ENCODE results near the gene DALRD3.

The DALRD3 gene

DNA sequence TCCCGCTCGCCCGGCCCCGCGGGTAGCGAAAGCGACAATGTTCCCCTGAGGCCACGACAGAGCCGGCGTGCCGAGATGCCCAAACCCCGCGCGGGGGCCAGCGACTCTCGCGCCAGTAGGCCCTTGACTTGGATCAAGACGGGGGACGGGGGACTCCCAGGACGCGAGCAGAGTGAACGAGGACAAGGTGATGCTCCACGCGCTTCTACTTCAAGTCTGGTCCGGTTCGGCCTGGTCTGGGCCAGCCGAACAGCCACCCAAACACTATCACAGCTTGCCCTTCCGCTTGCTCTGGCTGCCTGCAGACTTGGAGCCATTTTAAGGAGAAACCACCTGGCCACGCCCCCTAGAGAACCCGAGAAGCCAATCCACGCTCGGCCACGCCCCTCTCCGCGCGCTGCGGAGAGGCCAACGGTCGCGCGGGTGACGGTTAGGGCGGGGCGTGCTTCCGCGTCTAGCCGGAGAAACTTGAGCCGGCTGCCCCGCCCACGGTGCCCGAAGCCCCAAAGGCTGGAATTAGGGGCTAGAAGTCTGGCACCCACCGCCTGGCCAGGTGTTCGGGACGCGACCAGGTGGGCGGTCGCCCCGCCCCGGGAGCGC, 2.9 kb upstream of the DALRD3 start:
- TF ChIP-seq, protein P1, sequence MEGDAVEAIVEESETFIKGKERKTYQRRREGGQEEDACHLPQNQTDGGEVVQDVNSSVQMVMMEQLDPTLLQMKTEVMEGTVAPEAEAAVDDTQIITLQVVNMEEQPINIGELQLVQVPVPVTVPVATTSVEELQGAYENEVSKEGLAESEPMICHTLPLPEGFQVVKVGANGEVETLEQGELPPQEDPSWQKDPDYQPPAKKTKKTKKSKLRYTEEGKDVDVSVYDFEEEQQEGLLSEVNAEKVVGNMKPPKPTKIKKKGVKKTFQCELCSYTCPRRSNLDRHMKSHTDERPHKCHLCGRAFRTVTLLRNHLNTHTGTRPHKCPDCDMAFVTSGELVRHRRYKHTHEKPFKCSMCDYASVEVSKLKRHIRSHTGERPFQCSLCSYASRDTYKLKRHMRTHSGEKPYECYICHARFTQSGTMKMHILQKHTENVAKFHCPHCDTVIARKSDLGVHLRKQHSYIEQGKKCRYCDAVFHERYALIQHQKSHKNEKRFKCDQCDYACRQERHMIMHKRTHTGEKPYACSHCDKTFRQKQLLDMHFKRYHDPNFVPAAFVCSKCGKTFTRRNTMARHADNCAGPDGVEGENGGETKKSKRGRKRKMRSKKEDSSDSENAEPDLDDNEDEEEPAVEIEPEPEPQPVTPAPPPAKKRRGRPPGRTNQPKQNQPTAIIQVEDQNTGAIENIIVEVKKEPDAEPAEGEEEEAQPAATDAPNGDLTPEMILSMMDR (conservative IDR thresholded peaks at IDR 0.05): no peak
- peak; percentile 92 for TF ChIP-seq ZFX (IDR thresholded peaks at IDR 0.05)

DNA sequence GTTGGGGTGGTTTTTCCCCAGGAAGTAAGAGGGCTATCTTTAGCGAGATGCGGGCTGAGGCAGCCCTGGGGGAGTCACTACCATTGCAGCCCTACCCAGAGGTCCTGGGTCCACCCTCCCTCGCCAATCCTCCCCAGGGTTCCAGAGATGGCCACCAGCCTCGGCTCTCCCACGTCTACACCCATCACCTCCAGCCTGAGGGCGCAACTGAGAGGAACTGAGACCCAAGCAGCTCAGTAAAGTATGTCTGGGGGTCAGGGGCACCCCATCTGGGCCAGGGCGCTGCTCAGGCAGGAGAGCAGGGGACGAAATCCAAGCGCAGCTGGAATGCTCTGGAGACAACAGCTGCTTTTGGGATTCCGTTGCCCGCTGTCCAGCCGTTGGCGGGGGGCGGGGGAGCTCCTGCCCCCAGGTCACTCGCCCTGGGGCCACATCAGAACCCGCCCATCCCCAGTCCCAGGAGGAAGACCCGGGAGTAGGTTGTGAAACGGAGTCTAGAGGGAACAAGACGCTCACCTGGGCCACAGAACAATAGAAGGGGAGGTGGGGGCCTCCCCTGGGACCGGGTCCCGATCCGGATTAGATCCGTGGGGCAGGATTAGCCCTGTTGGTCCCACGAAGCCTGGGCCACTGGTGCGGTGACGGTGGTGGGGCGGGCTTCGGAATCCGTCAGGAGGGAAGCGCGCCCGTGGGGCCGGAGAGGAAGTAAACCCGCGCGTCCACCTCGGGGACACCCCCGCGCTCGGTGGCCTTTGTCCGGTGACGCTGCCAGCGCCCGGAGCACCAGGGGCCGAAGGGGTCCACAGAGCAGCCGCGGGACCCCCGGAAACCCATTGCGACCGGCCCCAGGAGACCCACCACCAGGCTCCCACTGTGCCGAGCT, 2.2 kb upstream of the DALRD3 start:
- H3K27ac ChIP-seq: peak overlapping the region; percentile 98
- TF ChIP-seq ZFX (IDR thresholded peaks at IDR 0.05): no peak
- TF ChIP-seq, protein P1 (conservative IDR thresholded peaks at IDR 0.05): no peak

More for the DNA sequence above, 2.9 kb upstream of the DALRD3 start:
- H3K27ac ChIP-seq: peak overlapping the region; percentile 98

DNA sequence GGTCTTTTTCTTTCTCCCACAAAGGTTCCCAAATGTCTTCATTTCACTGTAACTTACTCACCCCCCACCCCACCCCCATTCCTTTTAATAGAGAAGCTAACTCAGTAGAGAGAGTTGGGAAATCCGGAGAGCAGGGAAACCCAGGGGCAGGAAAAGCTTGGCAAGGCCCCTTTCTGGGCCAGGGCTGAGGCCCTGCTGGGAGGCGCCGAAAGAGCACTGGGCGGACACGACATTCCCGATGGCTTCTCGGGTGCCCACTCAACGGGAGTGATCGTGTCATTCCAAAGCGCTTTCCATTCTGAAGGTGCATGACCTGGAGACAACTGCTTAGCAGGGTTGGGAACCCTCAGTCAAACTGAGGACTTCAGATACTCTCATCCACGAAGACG, 1.6 kb upstream of the DALRD3 start:
- TF ChIP-seq ZFX (IDR thresholded peaks at IDR 0.05): no peak
- TF ChIP-seq, protein P1 (conservative IDR thresholded peaks at IDR 0.05): no peak
- H3K27ac ChIP-seq: peak overlapping the region; percentile 98

DNA sequence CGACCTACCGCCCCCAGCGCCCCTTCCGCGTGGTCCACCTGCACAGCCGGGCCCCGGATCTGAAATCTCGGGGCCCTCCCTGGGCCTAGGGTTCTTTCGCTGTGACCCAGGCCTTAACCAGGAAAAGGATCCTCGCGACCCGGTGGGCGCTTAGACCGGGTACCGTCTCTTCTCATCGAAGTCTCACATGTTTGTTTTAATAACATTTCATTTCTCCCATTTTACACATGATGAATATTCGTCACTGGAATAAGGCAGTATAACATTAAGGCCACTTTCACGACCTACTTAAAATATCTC, 277 bp upstream of the DALRD3 start:
- peak overlapping the region; percentile 98 for H3K27ac ChIP-seq
- TF ChIP-seq, protein P1 (conservative IDR thresholded peaks at IDR 0.05): no peak
- TF ChIP-seq ZFX (IDR thresholded peaks at IDR 0.05): 0 out of 2 replicates have a peak, but pooled peaks have one; percentile 43

DNA sequence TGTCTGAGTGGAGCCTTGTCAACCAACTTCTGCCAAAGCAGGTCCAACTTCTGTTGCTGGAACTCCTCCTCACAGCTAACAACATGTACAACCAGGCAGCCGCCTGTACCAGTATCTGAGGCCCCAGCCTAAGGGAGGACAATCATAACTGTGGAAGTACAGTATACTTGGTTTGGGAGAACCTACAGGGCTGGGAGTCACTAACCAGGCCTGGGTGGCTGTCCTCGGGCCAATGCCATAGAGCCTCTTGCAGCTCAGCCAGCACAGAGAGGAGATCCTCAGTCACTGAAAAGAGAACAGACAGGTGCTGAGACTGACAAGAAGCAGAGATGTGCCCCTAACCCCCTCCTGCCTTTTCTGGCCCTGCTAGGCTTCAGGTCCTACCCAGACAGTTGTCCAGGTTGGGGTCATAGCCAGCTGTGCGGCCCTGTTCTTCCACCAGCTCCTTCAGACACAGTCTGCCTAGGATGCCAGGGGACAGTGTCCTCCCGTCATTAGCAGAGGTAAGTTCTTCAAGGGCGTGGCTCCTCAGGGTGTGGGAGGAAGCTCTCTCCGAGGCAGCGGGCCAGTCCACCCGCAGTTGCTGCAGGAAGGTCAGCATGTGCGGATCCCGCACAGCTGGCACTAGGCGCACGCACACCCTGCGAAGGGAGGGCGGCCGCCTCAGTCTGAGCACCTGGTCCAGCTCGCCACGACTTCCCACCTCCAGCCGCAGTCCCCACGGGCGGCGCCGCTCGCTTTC, 980 bp downstream of the DALRD3 start:
- no peak for TF ChIP-seq ZFX (IDR thresholded peaks at IDR 0.05)
- TF ChIP-seq, protein P1 (conservative IDR thresholded peaks at IDR 0.05): no peak
- peak overlapping the region; percentile 98 for H3K27ac ChIP-seq

DNA sequence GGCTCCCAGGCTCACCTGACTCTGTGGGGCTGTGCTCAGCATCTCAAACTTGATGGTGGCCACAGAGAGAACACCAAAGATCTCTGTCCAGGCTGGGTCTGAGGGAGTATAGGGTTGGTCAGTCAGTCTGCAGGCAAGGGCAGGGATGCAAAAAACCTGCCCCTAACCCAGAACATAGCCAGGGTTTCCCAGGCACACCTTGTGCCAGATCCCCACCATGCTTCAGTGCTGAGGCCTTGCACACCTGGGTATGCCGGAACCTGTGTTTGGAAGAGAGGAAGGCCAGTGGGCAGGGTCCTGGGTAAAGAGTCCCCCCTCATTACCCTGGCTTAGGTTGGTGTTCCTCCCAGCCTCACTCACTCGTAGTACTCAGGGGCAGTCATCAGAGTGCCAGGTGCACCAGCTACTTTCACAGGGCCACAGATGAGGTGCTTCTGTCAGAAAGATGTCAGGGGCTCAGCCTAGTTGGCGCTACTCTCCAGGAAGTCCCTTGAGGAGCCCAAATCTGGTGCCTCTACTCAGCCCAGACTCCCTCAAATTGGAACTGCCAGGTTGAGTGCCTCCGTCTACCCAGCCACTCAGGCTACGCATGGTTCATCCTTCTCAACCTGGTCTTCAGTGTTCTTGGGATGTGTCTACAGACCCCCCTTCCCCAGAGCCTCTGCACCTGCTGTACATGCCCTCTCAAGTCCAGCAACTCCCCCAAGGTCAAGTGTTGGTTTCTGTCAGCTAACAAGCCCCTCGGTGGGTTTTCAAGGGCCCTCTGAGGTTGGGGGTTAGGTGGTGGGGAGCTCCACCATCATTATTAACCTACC, 1.8 kb downstream of the DALRD3 start:
- TF ChIP-seq, protein P1 (conservative IDR thresholded peaks at IDR 0.05): no peak
- no peak for TF ChIP-seq ZFX (IDR thresholded peaks at IDR 0.05)
- H3K27ac ChIP-seq: peak overlapping the region; percentile 98
